ENCODE data around the gene STAT5B.

STAT5B gene

GRCh38 chr17:42153919-42154742 is 122.1 kb downstream of the STAT5B start:
- no peak; the same call in 2 of the 3 replicates for ATAC-seq
- no peak for TF ChIP-seq RARB (CRISPR knock-in tag; IDR thresholded peaks at IDR 0.05)
- no peak for TF ChIP-seq ZFP30 (CRISPR knock-in tag; IDR thresholded peaks at IDR 0.05)
- no peak for TF ChIP-seq PPARA (CRISPR knock-in tag; IDR thresholded peaks at IDR 0.05; ENCODE audit: borderline replicate concordance)
- TF ChIP-seq ZNF8 (CRISPR knock-in tag; IDR thresholded peaks at IDR 0.05) = no peak
- TF ChIP-seq CSDC2 (CRISPR knock-in tag; IDR thresholded peaks at IDR 0.05) = no peak
- TF ChIP-seq CREB5 (CRISPR knock-in tag; IDR thresholded peaks at IDR 0.05; ENCODE audit: low read depth) = no peak
- TF ChIP-seq GLIS3 (CRISPR knock-in tag; IDR thresholded peaks at IDR 0.05) = no peak
- TF ChIP-seq ZFP3 (CRISPR knock-in tag; IDR thresholded peaks at IDR 0.05) = no peak
- no peak for TF ChIP-seq ZNF565 (CRISPR knock-in tag; conservative IDR thresholded peaks at IDR 0.05; ENCODE audit: low read depth)
- no peak for TF ChIP-seq ZC3H10 (CRISPR knock-in tag; IDR thresholded peaks at IDR 0.05)
- TF ChIP-seq OSR1 (CRISPR knock-in tag; IDR thresholded peaks at IDR 0.05) = no peak
- TF ChIP-seq POU6F1 (CRISPR knock-in tag; IDR thresholded peaks at IDR 0.05; ENCODE audit: borderline replicate concordance, low read depth) = no peak
- no peak for TF ChIP-seq ARNTL (CRISPR knock-in tag; IDR thresholded peaks at IDR 0.05; ENCODE audit: borderline replicate concordance, low read depth)
- TF ChIP-seq BACH2 (CRISPR knock-in tag; IDR thresholded peaks at IDR 0.05; ENCODE audit: borderline replicate concordance) = no peak
- no peak for TF ChIP-seq SNAI2 (CRISPR knock-in tag; IDR thresholded peaks at IDR 0.05)
- TF ChIP-seq TOX (CRISPR knock-in tag; IDR thresholded peaks at IDR 0.05; ENCODE audit: borderline replicate concordance) = no peak
- no peak for TF ChIP-seq PATZ1 (CRISPR knock-in tag; IDR thresholded peaks at IDR 0.05; ENCODE audit: borderline replicate concordance)
- no peak for TF ChIP-seq ZNF70 (CRISPR knock-in tag; IDR thresholded peaks at IDR 0.05)

All from SK-N-SH treated with all-trans-retinoic acid at 6 μM for 48 hours (cell line).